Posterior cingulate gyrus (tissue), 11 donors: Measurements from ENCODE around the gene SUOX.
"Not testable (repeated sequence)": the region's sequence is repeated elsewhere in the genome, so short reads cannot be mapped to it uniquely, and the experiment has no call there.

Experiments
- DNase-seq, 10 donors: peaks; one replicate each; pipeline versions ENCODE4 v3.0.0 to v3.0.0-alpha.2; 2020 to 2021; ENCODE audit warnings: mixed read lengths in 3 of 10
- intact Hi-C: fragments of 100-400 bp; cut with DNase I; formaldehyde crosslinking; loops from one replicate; pipeline ENCODE4 v1.15.1; 2023

SUOX gene

DNA sequence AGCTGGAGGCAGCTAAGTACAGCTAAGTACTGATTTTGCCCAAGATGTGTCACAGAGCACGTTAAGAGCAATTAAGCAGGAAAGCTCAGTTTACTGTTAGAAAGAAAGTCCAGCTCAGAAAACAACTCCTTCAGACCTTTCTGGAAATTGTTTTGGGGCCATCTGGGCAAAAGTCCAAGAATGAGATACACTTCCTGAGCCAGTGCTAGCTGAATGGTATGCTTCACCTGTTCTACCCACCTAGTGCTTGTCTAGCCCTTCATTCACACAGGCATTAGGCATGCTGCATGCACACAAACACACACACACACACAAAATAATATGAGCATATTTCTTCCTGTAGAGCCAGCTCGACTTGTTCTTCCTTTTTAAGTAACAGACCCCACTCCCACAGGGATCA is 17.1 kb downstream of the SUOX start:
- intact Hi-C loops = no loop called here
- no peak for DNase-seq

DNA sequence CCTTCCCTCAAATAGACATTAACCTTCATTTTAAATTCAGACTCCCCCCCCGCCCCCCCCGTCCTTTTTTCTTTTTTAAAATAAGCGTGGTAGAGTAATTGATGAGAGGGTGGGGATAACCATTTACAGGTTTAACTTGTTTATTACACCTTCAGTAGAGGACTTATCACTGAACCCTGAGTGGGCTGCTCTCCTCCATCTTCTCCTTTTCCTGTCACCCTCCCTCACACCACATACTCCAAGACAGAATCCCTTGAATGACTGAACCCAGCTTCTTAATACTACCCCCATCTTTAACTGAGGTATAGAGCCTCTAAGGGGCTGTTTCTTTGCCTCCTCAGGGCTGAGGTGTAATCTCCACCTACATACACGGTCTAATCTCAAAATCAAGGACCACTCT is 20.1 kb downstream of the SUOX start:
- intact Hi-C loops = no loop called here
- no peak for DNase-seq

DNA sequence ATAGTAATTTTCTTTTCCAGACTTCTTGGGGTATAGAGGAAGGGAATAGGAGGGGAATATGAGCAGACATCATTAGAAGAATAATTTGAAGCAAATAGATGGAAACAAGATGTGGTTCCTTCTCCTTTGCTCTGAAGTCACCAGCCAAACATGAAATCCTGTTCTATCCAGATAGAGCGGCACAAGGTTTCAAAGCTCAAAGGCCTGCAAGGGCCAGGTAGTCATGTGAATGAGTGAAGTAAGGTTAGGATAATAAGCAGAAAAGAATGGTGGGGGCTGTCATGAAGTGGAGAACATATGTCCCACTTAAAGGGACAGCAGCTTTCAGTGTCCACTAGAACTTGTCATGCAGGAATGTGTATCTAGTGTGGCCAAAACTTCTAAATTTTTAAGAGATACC is 21.3 kb downstream of the SUOX start:
- no peak for DNase-seq
- intact Hi-C loops = no loop called here

DNA sequence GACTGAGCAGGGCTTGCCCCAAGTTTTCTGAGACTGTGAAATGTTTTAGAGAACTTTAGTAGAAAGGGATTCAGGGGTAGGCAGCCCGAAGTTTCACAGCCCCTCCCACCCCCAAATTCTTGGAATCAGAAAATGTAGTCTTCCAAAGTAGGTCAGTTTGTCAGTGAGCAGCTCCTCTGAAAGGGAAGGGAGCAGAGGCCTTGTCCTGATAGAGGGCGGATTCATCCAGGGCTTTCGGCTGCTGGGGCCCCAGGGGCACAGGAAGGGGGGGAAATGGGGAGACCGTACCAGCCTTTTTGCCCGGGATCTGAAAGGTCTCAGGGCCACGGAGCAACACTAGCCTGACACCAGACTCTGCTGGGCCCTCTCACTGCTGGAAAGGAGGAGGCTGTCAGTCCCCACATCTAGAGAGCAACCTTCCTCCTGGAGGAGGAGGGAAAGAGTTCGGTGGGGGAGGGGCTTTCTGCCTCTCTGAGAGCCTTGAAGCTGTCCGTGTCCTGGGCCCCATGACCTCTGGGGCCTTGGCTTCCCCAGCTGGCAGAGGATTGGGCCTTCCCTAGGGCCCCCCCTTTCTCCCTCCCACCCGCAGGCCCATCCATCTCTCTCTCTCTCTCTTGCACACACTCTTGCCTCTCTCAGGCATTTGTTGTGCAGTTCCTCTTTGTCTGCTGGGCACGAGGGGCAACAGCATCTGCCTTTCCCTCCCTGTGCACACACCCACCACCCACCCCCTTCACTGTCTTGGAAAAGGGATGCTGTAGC is 23.5 kb downstream of the SUOX start, which contains the start of gene IKZF4:
Gene IKZF4, plus strand, starts transcription at position 621 of the 762 bp plus-strand sequence. CDS start 451 bp downstream, outside the sequence.
- peak in 4 of 10 donors; percentile 28 to 84 (median 55) for DNase-seq
- intact Hi-C loops = no loop called here

DNA sequence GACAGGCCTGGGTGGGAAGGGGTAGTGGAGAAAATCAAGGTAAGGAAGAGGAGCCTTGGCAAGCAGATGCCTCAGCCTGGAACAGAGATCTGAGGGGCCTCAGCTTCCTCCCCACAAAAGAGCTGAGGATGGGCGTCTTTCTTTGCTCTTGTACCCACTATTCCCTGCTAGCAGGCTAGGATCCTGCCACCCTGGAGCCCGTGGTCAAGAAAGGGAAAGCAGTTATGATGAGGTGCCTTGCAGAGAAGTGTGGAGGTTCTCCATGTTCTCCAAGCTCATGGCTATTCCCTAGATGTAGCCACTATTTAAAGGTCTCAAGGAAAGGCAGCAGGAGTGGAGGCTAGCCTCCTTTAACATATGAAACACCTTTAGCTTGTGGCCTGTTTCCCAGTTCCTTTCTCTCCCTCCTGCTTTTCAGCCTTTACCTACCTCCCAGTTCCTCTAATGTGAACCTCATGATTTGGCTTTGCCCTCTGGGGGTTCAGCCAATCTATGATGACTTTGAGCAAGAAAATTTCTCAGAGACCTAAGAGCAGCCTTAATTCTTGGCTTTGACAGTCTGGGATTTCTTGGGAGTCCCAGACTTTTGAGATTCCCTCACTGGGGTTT is 24.9 kb downstream of the SUOX start:
- intact Hi-C loops = no loop called here
- DNase-seq = peak in 1 of 10 donors; percentile 4

DNA sequence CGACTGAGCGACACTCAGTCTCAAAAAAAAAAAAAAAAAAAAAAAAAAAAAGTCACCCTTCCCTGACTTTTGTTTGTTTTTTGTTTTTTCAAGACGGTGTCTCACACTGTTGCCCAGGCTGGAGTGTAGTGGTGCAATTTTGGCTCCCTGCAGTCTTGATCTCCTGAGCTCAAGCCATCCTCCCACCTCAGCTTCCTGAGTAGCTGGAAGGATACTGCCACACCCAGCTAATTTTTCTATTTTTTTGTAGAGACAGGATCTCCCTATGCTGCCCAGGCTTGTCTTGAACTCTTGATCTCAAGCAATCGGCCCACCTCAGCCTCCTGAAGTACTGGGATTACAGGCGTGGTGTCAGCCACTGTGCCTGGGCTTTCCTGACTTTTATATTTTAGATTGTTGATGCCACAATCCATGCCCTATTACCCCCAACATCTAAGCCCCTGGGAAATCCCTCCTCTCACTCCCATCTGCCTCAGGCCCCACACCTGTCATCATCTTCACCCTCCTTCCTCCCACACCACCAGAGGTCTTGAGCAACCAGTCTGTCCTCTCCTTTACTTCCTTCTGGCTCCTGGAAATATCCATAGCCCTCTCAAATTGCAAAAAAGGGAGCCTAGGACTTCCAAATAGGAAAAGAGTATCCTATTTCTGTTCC is 31.6 kb downstream of the SUOX start:
- DNase-seq = no peak
- intact Hi-C loops = no loop called here

DNA sequence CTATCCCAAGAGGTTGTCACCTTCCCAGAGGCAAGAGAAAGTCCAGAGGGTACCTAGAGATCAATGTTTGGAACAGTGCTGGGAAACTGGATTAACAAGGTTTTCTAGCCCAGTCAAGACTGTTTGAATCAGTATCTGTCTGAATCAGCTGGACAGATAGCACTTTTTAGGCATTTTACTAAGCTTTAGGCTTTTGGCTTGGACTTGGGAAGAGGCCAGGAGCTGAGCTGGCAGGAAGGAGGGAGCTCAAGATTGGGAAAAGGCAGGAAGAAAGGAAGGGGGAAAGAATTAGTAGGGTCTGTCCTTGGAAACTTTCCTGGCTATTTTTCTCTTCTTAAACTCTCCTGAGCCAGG is 32.1 kb downstream of the SUOX start:
- intact Hi-C loops = no loop called here

DNA sequence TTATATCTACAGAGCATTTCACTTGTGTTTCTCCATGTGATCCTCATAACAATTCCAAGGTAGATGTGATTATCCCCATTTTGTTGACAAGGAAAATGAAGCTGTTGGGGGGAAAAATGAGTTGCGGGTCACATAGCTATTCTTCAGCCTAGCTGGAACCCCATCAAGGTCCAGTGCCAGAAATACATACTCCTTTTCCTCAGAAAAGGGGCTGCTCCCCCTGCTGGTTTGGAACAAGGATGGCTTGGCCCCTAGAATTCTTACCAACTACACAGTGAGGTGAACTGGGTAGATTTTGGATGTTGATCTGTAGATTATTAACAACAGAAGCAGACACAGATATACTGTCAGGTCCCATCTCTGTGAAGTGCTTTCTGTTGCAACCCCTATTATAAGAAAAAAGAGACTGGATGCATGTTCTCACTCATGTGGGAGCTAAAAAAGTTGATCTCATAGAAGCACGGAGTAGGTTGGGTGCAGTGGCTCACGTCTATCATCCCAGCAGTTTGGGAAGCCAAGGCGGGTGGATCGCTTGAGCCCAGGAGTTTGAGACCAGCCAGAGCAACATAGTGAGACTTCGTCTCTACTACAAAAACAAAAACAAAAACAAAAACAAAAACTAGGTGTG is 32.7 kb downstream of the SUOX start:
- intact Hi-C loops = no loop called here
- peak in 2 of 10 donors; percentile 19 to 25 for DNase-seq

More for the DNA sequence above, 32.1 kb downstream of the SUOX start:
- DNase-seq = no peak

DNA sequence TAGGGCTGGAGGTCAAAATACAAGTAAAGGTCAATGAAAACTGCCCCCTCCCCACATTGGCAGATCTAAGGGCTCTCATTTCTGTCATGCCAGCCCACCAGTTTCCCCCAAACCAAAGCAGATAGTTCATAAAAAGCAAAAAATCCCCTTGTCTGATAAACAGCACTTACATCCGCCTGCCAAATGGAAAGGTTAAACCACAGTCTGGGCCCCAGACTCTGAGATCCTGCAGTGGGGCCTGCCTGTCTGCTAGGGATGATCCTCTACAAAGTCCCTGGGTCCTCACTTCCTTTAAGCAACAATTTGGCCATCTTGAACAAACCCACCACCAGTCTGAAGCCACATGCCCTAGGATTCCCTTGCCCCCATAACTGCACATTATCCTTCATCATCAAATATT is 34.9 kb downstream of the SUOX start:
- intact Hi-C loops = no loop called here
- DNase-seq = no peak

DNA sequence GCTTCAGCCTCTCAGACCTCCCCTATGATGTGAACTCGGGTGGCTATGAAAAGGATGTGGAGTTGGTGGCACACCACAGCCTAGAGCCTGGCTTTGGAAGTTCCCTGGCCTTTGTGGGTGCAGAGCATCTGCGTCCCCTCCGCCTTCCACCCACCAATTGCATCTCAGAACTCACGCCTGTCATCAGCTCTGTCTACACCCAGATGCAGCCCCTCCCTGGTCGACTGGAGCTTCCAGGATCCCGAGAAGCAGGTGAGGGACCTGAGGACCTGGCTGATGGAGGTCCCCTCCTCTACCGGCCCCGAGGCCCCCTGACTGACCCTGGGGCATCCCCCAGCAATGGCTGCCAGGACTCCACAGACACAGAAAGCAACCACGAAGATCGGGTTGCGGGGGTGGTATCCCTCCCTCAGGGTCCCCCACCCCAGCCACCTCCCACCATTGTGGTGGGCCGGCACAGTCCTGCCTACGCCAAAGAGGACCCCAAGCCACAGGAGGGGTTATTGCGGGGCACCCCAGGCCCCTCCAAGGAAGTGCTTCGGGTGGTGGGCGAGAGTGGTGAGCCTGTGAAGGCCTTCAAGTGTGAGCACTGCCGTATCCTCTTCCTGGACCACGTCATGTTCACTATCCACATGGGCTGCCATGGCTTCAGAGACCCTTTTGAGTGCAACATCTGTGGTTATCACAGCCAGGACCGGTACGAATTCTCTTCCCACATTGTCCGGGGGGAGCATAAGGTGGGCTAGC is 37.7 kb downstream of the SUOX start:
- DNase-seq = no peak
- intact Hi-C loops = no loop called here

DNA sequence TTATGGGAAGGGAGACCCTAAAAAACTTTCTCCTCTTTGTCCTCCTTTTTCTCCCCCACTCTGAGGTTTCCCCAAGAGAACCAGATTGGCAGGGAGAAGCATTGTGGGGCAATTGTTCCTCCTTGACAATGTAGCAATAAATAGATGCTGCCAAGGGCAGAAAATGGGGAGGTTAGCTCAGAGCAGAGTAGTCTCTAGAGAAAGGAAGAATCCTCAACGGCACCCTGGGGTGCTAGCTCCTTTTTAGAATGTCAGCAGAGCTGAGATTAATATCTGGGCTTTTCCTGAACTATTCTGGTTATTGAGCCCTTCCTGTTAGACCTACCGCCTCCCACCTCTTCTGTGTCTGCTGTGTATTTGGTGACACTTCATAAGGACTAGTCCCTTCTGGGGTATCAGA is 40.1 kb downstream of the SUOX start:
- no peak for DNase-seq
- intact Hi-C loops = no loop called here

DNA sequence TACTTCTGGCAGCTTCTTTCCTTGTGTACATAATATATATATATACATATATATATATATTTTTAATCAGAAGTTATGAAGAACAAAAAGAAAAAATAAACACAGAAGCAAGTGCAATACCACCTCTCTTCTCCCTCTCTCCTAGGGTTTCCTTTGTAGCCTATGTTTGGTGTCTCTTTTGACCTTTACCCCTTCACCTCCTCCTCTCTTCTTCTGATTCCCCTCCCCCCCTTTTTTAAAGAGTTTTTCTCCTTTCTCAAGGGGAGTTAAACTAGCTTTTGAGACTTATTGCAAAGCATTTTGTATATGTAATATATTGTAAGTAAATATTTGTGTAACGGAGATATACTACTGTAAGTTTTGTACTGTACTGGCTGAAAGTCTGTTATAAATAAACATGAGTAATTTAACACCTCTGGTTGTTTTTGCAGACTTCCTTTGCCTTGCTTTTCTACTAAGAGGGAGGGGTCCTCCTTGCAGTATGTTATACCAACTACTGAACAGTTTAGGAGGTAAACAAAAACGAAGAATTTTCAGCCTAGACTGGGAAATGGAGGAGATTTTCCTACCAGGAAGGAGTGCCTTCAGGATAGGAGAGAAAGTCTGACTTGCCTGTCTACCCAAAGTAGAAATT is 41.1 kb downstream of the SUOX start:
- DNase-seq = no peak
- intact Hi-C loops = no loop called here

DNA sequence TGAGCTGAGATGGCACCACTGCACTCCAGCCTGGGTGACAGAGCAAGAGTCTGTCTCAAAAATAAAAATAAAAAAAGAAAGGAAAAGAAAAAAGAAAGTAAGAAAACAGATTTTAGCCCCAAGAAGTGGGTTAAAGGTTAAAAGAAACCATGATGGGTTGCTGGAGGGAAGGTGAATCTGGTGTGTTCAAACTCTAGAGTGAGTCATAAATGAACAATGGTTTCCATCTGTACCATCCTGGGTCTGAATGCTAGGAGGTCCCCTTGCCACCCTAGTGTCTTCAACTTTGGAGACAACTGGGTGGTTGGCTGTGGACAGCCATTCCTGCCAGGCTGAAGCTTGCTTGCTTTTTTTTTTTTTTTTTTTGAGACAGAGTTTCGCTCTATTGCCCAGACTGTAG is 43.1 kb downstream of the SUOX start:
- intact Hi-C loops = loop anchor here (2.0 to 5.0 kb wide), 3 partner anchors 42 to 297 kb away; partner anchors contain the start of genes ERBB3, GDF11, RPL41 and ZC3H10
- DNase-seq = no peak

DNA sequence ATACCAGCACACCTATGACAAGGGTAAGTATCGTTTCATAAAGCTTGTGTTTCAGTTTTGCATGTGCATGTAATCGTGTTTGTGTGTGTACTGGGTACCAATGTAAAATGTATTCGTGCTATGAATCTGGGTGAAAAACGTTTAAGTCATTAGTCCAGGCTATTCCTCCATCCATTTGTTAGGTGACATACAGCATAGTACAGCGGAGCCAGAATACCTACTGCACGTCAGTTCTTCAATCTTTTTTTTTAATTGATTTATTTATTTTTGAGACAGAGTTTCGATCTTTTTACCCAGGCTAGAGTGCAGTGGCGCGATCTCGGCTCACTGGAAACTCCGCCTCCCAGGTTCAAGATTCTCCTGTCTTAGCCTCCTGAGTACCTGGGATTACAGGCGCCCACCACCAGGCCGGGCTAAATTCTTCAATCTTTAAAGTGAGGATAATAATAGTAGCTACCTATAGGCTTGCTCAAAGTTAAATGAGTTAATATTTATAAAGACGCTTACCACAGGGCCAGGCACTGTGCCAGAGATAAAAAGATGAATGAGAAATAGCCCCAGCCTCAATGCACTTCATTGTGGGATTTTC is 44.0 kb downstream of the SUOX start:
- intact Hi-C loops = loop anchor here (1.0 to 5.0 kb wide), 4 partner anchors 41 to 298 kb away; partner anchors contain the start of genes ERBB3, GDF11, RPL41 and ZC3H10
- DNase-seq = no peak

DNA sequence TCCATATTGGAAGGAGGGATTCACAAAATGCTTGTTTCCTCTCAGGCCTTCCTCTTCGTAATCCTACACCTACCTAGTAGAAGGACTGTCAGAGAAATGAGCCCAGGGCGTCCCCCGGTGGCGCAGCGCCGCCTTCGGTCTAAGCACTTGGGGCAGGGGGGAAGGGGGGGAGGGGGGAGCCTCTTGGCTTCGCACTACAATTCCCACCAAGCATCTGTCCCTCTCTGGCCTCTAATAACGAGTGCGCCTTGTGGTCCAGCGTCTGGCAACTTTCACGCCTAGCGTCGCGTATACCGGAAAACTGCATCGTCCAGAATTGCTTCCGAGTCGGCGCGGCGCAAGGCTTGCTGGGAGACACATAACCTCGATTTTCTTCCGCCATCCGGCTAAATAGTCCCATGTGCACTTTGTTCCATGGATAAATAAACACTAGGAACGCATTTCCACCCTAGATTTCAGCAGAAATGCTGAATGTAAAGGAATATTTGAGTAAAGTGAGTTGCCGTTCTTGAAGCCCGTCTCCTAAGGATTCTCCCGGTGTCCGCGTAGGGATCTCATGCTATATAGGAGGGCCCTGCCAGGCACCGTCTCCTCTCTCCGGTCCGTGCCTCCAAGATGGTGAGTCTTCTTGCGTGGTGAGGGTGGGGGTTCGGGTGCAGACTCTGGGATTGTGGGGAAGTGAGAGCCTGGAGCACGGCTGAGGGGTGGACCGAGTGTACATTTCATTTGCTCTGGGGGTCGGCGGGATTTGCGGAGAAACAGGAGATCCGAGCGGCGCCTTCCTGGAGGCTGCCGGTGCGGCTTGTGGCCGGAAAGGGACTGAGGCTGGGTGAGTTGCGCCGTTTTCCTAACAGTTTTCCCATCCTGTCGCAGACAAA is 44.7 kb downstream of the SUOX start, which contains the start of gene RPS26:
Gene RPS26, plus strand, starts transcription at position 367 of the 878 bp plus-strand sequence. Its CDS starts 249 bp downstream, at position 616.
- DNase-seq = peak; percentile 80 to 98 (median 90)
- intact Hi-C loops = loop anchor here (1.0 to 5.0 kb wide), 4 partner anchors 41 to 299 kb away; partner anchors contain the start of genes ERBB3, GDF11, RPL41 and ZC3H10

DNA sequence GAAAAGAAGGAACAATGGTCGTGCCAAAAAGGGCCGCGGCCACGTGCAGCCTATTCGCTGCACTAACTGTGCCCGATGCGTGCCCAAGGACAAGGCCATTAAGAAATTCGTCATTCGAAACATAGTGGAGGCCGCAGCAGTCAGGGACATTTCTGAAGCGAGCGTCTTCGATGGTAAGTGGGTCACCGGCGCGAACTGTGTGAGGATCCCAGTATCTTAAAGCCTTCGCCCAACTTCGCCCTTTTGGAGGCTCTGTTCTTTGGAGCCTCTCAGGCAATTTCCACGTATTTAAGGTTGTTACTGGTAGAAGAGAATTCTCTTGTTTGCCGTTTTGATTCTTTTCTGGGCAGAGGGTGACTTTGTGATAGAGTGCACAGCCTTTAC is 45.3 kb downstream of the SUOX start:
- DNase-seq = not testable (repeated sequence)
- intact Hi-C loops = loop anchor here (5.0 kb wide), 2 partner anchors 40 to 75 kb away; partner anchors contain the start of genes ERBB3, RPL41 and ZC3H10

DNA sequence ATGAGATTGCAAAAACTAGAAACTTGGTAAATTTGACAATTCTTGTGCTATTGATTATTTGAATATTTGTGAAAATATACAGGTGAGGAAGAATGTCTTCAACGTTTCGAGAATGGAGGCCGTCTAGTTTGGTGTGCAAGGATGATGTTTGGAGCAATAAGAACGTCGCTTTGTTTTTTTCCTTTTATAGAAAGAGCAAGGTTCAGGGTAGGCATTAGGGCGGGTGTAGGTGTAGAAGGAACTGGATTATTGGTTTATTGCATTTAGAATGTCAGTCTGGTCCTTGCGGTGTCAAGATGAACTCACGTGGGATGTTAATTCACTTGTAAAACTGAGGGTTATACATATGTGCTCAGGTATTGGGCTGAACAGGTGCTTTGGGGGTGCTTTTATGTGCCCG is 45.8 kb downstream of the SUOX start:
- intact Hi-C loops = loop anchor here (5.0 kb wide), 2 partner anchors 39 to 74 kb away; partner anchors contain the start of genes ERBB3, RPL41 and ZC3H10
- no peak for DNase-seq
